Choroid plexus epithelial cell (primary cell): Measurements from ENCODE around the gene PEX10.

Experiments
- DNase-seq: peaks from one replicate; pipeline ENCODE4 v3.0.0-alpha.2; 2010; ENCODE audit warnings: low read depth
- H3K4me3 ChIP-seq: 2 replicates; pipeline ENCODE4 v1.5.1; 2011; ENCODE audit warnings: low read depth, mild to moderate bottlenecking, control low read depth, low read length, moderate library complexity
- CTCF ChIP-seq: conservative IDR thresholded peaks from 2 replicates; pipeline ENCODE4 v1.5.1; 2011; ENCODE audit warnings: low read depth, mild to moderate bottlenecking, control low read depth, inconsistent platforms, low read length, moderate library complexity

Gene PEX10

GRCh38 chr1:2400950-2401649 lies 11.3 kb downstream of the PEX10 start:
- no peak for TF ChIP-seq CTCF
- no peak for DNase-seq
- H3K4me3 ChIP-seq: no peak overlapping the region

- no peak for TF ChIP-seq CTCF
- no peak for DNase-seq
- no peak overlapping the region for H3K4me3 ChIP-seq
Observed at GRCh38 chr1:2400576-2400909, 11.8 kb downstream of the PEX10 start.

GRCh38 chr1:2399890-2400575 lies 12.3 kb downstream of the PEX10 start:
- no peak overlapping the region for H3K4me3 ChIP-seq
- no peak for DNase-seq
- no peak for TF ChIP-seq CTCF

GRCh38 chr1:2398871-2399270 lies 13.5 kb downstream of the PEX10 start:
- TF ChIP-seq CTCF: no peak
- H3K4me3 ChIP-seq: no peak overlapping the region
- no peak for DNase-seq

- TF ChIP-seq CTCF: no peak
- DNase-seq: no peak
- H3K4me3 ChIP-seq: no peak overlapping the region
Observed at GRCh38 chr1:2397007-2397679, 15.2 kb downstream of the PEX10 start.

- no peak overlapping the region for H3K4me3 ChIP-seq
- TF ChIP-seq CTCF: no peak
- DNase-seq: no peak
Observed at GRCh38 chr1:2396476-2396875, 15.9 kb downstream of the PEX10 start.
